AML-193 (cell line): ENCODE measurements around the gene DSPP.
A peak's percentile ranks its signal among the peaks of the same experiment; 100 is the strongest.
"Not testable (repeated sequence)": the region's sequence is repeated elsewhere in the genome, so short reads cannot be mapped to it uniquely, and the experiment has no call there.

Experiments used
- DNase-seq, 2 experiments: peaks; one replicate each; lab custom pipeline; 2025; lab: John Stamatoyannopoulos, UW

Gene DSPP

DNA sequence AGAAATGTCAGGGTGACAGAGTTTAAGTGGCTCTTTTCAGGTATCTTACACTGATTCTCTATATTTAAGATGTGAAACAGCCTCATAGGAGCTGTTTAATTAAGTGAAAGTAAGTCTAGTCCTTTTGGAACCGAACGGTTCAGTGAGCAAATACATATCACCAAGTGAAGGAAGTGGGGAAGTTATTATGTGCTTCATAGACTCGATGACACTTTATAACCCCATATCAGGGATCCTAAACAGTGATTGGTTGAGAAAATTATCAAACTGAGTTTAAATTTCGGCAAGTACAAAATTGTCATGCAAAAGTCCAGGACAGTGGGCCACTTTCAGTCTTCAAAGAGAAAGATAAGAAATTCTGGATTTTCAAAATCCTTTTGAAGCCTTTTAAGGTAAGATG lies at the start of gene DSPP:
DSPP (plus strand) TSS at position 301 of the 400 bp plus-strand sequence. CDS start 2,380 bp downstream, outside the sequence.
- no peak for DNase-seq

DNA sequence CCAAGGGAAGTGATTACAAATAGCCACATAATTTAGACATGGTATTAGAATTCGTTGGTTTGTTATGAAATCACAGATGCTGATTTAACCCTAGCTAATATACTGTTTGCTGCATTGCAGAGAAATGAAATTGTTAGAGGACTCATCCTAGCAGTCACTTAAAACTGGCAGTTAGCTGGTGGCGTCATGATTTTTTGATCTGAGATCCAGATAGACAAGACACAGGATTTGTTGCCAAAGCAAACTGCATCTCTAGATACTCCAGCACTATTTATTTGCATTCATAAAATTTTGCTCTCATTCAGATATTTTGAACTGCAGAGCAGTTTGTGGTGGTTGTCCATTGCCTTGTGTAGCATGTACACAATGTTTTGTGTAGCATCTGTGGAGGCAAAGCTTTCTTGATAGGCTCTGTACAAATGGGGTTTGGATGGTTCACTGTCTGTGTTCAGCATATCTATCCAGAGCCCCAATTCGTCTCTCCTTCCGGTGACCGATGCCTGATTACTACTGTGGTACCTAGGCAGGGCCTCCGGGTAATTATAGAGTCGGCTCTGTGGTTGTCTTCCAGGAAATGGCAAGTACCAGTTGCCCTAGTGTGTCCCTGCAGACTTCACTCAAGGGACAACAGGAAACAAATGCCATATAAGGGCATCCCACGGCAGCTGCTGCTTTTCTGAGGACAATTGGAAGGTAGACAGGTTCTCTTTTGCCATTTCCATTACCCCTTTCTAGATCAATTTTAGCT lies 49.1 kb upstream of the DSPP start:
- DNase-seq, result peak; percentile 3 to 12

DNA sequence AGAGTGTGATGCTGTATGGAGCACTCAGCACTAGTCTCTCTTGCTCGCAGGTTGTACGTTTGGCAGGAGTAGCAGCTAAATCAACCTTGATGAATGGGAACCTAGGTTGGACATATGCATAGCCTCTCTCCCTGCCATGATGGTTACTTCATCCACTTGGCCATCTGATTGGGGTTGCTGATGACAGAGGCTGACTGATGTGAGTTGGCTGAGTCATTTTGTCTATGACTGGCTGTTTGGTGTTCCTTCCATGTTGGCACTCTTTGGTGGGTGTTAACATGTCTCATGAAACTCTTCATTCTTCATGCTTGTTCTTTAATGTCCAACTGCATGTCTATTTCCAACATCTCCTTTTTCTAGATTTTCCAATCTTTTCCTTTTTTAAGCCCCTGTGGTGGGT lies 47.5 kb upstream of the DSPP start:
- no peak for DNase-seq

DNA sequence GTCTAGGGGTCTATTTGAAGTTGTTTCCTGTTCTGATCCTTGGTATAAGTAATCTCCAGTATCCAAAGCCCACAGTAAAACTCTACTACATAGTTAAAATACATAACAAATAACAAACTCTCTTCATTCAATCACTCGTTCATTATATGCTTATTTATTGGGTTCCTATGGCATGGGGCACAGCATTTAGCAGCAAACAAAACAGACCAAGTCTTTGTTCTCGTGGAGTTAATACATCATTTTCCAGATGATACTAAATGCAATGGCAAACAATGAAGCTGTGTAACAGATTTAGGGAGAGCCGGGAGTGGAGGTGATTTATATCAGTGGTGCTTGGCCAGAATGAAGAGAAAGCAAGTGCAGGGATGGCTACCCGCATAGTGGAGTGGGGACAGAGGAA lies 42.6 kb upstream of the DSPP start:
- no peak for DNase-seq

DNA sequence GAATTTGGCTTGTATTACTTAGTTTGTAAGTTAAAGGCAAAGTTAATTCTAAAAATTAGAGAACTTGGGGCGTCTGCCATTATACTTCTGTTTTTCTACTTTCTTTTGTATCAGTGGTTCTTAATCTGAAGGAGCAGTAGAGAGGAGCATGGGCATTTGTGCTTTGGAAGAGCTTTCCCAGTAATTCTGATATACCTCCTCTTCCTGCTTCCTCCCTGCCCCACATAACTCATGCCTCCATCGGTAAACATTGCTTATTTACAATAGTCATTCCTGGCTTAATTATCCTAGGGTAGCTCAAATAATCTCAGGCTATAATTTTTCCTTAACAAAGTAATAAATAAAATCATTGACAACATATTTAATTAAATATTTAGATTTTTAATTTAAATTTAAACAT lies 42.1 kb upstream of the DSPP start:
- no peak for DNase-seq

DNA sequence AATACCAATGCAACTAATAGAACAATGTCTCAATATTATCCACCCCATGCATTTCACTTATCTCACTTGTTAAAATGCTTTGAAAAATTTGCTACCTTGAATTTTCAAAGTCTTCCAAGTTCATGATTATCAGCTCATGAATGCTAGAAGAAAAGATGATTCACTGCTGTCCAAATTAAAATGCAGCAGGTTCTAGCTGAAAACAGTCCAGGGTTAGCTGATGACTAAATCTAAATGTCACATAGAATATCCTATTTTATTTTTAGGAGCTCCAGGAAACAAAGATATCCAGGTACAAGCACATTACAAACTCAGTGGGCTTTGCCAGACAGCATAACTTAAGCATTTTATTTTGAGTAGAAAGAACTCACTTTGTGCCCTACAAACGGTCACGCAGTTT lies 41.1 kb upstream of the DSPP start:
- no peak for DNase-seq

DNA sequence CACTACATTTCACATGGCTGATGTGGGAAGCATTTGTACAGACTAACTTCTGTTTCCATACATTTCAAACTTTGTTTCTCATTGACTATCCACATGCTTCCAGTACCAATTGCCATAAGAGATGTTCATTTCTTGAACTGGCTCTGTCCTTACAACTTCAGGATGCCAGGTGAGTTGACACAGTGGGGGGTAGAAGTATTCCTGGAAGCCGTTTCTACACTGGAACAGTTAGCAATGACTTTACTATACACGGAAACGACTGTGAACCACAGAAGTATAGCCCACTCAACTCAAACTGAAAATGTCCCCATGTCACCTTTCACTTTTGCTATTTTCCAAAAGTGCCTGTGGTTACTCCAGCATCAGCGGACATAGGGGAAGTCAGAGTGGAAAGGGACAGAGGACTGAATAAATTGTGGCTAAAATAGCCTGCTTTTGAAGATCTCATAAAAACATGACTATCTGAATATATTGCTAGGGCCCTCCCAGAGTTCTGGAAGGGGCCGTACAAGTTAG lies 38.0 kb upstream of the DSPP start:
- DNase-seq, result no peak

DNA sequence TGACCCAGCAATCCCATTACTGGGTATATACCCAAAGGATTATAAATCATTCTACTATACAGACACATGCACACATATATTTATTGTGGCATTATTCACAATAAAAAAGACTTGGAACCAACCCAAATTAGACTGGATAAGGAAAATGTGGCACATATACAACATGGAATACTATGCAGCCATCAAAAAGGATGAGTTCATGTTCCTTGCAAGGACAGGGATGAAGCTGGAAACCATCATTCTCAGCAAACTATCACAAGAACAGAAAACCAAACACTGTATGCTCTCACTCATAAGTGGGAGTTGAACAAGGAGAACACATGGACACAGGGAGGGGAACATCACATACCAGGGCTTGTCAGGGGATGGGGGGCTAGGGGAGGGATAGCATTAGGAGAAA lies 34.0 kb upstream of the DSPP start:
- not testable (repeated sequence) for DNase-seq

DNA sequence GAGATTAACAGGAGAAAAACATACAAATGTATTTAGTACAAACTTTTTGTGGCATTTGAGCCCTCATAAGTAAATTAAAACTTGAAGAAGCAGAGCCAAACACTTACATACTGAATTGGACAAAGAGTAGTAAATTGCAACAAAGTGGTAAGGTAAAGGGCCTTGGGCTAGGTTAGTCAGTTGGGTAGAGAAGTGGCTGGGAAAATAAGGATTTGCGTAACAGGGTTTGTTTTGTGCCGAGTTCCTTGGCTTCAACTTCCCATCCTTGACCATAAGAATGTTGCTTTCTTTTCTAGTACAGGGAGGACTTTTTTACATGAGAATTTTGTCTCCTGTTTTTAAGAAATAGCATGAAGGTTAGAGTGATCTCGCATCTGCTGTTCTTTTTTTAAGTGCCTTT lies 33.3 kb upstream of the DSPP start:
- DNase-seq, result no peak

DNA sequence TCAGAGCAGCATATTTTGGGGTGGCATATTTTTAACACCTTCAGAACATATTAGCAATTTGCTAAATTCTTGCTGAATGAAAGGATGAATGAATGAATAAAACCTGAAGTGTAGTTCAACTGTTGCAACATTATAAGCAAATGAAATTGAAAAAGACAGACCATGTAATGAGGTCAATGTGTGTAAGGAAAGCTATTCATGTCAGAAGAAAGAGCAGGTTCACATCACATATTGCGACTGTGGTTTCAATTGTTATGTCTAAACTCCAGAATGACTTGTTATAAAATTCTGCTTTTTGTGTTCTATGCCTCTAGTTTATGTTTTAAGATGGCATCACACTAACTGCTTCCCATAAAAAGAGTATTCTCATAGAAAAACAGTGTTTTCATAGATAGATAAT lies 32.9 kb upstream of the DSPP start:
- no peak for DNase-seq

DNA sequence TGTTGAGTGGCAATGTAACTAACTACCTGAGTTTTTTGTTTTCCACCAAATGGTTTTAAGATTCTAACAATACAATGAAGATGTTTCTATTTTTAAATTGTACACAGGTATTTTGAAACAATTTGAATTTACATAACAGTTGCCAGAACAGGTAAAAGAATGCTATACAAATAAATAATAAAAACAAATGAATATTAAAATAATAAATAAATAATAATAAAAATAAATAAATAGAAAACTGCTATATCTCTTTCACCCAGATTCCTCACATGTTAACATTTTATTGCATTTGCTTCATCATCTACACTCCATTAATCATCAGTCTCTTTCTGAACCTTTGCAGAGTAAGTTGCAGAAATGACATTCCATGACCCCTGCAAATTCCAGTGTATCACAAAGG lies 32.3 kb upstream of the DSPP start:
- no peak for DNase-seq

DNA sequence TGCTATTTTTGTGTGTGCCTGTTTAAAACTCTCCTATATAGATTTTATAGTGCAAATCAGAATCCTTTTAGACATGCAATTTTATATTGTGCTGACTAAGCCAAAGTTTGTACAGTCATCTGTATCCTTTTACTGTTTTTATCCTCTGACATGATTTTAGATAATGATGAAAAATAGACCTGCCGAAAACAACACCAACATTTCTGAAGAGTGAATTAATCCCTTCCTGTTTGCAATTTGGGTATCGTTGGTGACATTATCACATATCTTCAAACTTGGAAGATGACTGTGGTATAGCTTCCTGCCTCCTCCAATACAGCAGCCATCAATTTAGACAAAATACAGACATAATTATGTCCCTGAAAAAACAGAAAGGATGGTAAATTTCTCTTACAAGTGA lies 28.9 kb upstream of the DSPP start:
- DNase-seq, result no peak

DNA sequence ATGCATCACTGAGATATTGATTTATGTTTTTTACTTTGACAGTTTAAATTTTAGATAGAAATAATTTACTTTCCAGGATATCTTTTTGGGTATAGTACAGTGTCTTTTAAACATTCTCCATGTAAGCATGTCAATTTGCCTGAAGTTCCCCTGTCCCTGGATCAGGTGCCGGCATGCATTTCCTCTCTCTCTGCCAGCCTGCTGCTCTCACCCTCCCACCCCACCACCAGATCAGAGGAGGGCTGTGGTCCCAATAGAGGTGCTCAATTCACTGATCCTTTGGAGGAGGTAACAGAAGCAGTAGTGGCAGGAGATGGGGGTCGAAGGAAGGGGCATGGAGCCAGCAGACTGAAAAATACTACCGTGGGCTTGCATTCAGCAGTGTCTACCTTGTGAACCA lies 28.3 kb upstream of the DSPP start:
- no peak for DNase-seq

DNA sequence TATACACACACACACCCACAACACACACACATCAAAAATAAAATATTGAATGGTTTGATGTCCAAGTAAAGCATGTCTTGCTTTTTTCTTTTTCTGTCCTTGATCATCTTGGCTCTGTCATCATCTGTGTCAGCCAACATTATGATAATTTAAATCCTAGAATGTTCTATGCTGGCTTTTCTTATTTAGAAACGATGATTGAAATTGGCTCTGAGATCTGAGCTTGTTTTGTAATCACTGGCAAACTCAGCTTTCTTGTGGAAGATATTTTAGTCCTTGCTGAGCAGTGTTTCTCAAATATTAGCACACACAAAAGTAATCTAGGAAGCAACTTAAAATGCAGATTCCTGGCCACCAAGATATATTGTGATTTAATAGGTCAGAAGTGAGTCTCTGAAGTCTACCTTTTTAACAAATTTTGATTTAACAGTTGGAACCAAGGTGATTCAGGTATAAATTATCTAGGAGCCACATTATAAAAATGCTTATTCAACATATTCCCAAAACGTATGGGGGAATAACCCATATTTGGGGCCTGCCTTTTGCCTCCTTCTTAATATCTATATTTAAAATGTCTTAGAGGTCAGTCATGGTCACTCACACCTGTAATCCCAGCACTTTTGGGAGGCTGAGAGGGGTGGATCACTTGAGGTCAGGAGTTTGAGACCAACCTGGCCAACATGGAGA lies 24.0 kb upstream of the DSPP start:
- DNase-seq, result no peak

DNA sequence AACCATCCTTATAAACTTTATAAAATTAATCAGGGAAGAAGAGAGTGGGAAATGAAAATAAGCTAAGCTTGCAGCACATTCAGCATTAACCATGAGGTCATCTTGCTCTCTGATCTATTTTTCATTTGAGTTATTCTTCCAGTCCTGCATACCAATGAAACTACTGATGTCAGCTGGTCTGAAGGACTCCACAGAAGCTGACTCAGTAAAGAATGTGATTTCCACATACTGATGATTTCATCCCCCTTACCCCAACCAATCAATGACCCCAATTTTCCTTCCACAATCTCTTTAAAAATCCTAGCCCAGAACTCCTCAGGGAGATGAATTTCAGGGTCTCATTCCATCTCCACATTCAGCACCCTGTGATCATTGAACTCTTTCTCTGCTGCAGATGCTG lies 18.8 kb upstream of the DSPP start:
- no peak for DNase-seq

DNA sequence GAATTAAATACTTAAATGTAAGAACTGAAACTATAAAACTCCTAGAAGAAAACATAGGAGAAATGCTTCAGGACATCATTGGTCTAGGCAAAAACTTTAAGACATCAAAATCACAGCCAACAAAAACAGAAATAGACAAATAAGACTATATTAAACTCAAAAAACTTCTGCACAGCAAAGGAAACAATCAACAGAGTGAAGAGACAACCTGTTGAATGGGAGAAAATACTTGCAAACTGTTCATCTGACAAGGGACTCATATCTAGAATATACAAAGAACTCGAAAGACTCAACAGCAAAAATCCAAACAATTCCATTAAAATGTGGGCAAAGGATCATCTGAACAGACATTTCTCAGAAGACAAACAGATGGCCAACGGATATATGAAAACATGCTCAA lies 16.2 kb upstream of the DSPP start:
- no peak for DNase-seq

DNA sequence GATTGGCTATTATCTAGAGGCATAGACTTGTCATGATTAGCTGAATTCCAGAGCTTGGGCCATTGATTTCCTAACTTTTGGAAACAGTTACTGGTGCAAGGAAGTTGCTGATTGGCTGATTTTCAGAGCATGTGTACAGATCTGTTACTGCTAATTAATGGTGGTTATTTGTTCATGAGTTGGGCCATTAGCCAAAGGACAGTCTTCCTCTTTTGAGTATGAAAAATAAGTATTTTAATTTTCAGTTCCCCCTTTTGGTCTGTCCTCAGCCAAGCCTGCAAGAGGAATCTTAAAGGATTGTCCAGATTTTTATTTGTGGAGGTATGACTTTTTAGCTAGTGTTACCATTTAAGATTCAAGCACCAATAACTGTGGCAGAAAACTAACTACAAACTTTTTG lies 7.0 kb upstream of the DSPP start:
- DNase-seq, result no peak

DNA sequence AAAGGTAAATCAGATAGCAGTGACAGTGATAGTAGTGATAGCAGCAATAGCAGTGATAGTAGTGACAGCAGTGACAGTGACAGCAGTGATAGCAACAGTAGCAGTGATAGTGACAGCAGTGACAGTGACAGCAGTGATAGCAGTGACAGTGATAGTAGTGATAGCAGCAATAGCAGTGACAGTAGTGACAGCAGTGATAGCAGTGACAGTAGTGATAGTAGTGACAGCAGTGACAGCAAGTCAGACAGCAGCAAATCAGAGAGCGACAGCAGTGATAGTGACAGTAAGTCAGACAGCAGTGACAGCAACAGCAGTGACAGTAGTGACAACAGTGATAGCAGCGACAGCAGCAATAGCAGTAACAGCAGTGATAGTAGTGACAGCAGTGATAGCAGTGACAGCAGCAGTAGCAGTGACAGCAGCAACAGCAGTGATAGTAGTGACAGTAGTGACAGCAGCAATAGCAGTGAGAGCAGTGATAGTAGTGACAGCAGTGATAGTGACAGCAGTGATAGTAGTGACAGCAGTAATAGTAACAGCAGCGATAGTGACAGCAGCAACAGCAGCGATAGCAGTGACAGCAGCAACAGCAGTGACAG lies 6.1 kb downstream of the DSPP start:
- no peak for DNase-seq

DNA sequence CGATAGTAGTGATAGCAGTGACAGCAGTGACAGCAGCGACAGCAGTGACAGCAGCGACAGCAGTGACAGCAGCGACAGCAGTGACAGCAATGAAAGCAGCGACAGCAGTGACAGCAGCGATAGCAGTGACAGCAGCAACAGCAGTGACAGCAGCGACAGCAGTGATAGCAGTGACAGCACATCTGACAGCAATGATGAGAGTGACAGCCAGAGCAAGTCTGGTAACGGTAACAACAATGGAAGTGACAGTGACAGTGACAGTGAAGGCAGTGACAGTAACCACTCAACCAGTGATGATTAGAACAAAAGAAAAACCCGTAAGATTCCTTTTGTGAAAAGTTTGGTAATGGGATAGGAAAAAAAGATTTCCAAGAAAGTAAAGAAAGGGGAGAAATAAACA lies 7.9 kb downstream of the DSPP start:
- no peak for DNase-seq

DNA sequence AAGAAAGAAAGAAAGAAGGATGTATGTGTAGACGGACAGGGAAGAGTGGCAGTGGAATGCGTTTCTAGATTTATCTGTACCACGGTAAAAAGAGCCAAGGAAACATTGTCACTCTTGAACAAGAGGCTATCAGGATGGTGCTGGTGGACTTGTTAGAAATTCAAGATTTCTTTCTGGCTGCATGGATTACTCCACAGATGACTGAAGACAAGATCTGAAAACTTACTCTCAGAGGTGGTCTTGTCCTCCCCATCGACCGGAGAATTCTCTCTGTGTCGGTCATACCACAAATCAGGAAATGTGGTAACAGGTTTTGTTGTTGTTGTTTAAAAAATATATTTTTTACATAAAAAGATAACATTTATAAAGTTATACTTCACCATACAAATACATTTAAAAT lies 11.8 kb downstream of the DSPP start:
- no peak for DNase-seq

DNA sequence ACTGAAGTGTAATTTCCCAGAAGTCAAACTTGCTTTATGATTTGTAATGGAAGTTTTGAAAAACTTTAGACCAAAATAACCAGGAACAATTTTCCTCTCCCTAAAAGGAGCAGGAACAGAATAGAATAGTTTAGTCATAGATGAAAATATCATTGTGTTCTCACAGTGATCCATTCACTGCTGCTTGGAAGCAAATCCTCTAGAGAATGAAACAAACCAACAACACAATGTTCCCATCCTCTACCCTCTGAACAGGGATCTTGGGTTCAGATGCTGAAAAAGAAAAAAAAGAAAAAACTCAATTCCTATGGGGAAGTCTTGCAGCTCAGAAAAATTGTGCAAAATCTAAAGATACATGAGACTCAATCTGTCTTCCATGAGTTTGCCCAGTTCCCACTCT lies 12.2 kb downstream of the DSPP start:
- DNase-seq, result no peak

DNA sequence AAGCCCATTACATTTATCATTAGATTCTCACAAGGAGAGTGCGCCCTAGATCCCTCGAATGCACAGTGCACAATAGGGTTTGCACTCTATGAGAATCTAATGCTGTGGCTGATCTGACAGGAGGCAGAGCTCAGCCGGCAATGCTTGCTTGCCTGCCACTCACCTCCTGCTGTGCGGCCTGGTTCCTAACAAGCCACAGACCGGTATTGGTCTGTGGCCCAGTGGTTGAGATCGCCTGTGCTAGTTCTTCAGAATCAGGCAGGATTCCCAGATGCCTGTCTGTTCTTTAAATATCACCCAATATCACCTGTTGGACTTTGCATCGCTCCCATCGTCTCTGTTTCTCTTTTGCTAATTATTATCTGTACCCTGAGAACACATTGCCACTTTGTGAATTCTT lies 14.0 kb downstream of the DSPP start:
- no peak for DNase-seq

DNA sequence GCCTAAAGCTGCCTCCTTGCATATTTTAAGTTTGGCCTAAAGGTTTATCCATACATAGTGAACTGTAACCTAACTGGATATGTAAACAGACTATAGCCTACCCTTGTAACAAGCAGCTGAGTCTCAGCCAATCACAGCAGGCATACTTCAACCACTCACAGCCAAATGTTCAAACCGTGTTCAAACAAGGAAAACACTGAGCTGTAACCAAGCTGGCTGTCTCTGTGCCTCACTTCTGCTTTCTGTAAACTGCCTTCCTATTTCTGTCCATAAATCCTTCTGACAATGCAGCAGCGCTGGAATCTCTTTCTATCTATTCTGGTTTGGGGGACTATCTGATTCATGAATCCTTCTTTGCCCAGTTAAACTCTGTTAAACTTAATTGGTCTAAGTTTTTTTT lies 16.4 kb downstream of the DSPP start:
- DNase-seq, result no peak
